ENCODE data around the gene PDHX. TPM values are rescaled to one million over a fixed set of nuclear protein-coding genes. Genes with fewer than 3 reads are reported as not detected.

The PDHX gene
- total RNA-seq, 1 experiment from 2014 or later = 43.4 TPM

GRCh38 chr11:34953955-34954354, 37.5 kb downstream of the PDHX start (continued):
- TF ChIP-seq JAZF1 (CRISPR knock-in tag; IDR thresholded peaks at IDR 0.05) (no peak), ATF6 (CRISPR knock-in tag; IDR thresholded peaks at IDR 0.05) (no peak)

- no peak for DNase-seq (ENCODE audit: low spot score)
Measured at GRCh38 chr11:34957206-34957605, 40.8 kb downstream of the PDHX start.

More at GRCh38 chr11:34957206-34957605, 40.8 kb downstream of the PDHX start:
- TF ChIP-seq MYBL2 (CRISPR knock-in tag; IDR thresholded peaks at IDR 0.05) = no peak
- TF ChIP-seq NFYB (CRISPR knock-in tag; conservative IDR thresholded peaks at IDR 0.05; ENCODE audit: low read depth) = no peak
- TF ChIP-seq ELF4 (CRISPR knock-in tag; IDR thresholded peaks at IDR 0.05; ENCODE audit: low read depth) = no peak
- no peak for TF ChIP-seq OVOL2 (CRISPR knock-in tag; IDR thresholded peaks at IDR 0.05; ENCODE audit: borderline replicate concordance)
- no peak for TF ChIP-seq NR3C1 (CRISPR knock-in tag; conservative IDR thresholded peaks at IDR 0.05; ENCODE audit: low read depth)
- no peak for TF ChIP-seq STAT6 (CRISPR knock-in tag; conservative IDR thresholded peaks at IDR 0.05; ENCODE audit: low read depth)
- no peak for TF ChIP-seq NFATC4 (CRISPR knock-in tag; IDR thresholded peaks at IDR 0.05)
- TF ChIP-seq GTF2I (CRISPR knock-in tag; conservative IDR thresholded peaks at IDR 0.05) = no peak
- TF ChIP-seq ZNF121 (CRISPR knock-in tag; IDR thresholded peaks at IDR 0.05) = no peak
- no peak for TF ChIP-seq ZNF532 (CRISPR knock-in tag; IDR thresholded peaks at IDR 0.05; ENCODE audit: borderline replicate concordance)
- TF ChIP-seq RELA (CRISPR knock-in tag; IDR thresholded peaks at IDR 0.05; ENCODE audit: borderline replicate concordance) = no peak
- TF ChIP-seq HMGXB4 (CRISPR knock-in tag; IDR thresholded peaks at IDR 0.05) = no peak
- TF ChIP-seq HMGA2 (CRISPR knock-in tag; IDR thresholded peaks at IDR 0.05) = no peak
- no peak for TF ChIP-seq FOXJ3 (CRISPR knock-in tag; IDR thresholded peaks at IDR 0.05; ENCODE audit: borderline replicate concordance)
- TF ChIP-seq CTCF (IDR thresholded peaks at IDR 0.05) = no peak
- no peak for TF ChIP-seq ZNF281 (CRISPR knock-in tag; IDR thresholded peaks at IDR 0.05)
- no peaks in the 10 kb centered on the region for H3K27me3 Mint-ChIP-seq (ENCODE audit: low read depth)
- no peak overlapping the region for H3K4me3 Mint-ChIP-seq
- H3K4me1 Mint-ChIP-seq = no peaks in the 10 kb centered on the region
- ChIA-PET CTCF (no interaction called here), POLR2A (no interaction called here)
- ATAC-seq = no peak
- no peak overlapping the region for H3K27ac Mint-ChIP-seq
- H3K9me3 Mint-ChIP-seq = no peaks in the 10 kb centered on the region
- no peaks in the 10 kb centered on the region for H3K36me3 Mint-ChIP-seq
